ENCODE data around the gene NOS1AP.
"Not testable (repeated sequence)": the region's sequence is repeated elsewhere in the genome, so short reads cannot be mapped to it uniquely, and the experiment has no call there.

Gene NOS1AP

GRCh38 chr1:162166917-162167615 lies 97.6 kb downstream of the NOS1AP start:
- no peak for DNase-seq (ENCODE audit: low read depth in 3 of 3)

GRCh38 chr1:162168261-162168660 lies 98.8 kb downstream of the NOS1AP start:
- DNase-seq (ENCODE audit: low read depth in 3 of 3), result no peak

GRCh38 chr1:162169031-162169790 lies 99.7 kb downstream of the NOS1AP start:
- DNase-seq (ENCODE audit: low read depth in 3 of 3), result no peak

- DNase-seq (ENCODE audit: low read depth in 3 of 3), result no peak
Measured at GRCh38 chr1:162171111-162171510, 101.6 kb downstream of the NOS1AP start.

- no peak for DNase-seq (ENCODE audit: low read depth in 3 of 3)
Measured at GRCh38 chr1:162172311-162173102, 103.0 kb downstream of the NOS1AP start.

- DNase-seq (ENCODE audit: low read depth in 3 of 3), result not testable (repeated sequence)
Measured at GRCh38 chr1:162173607-162174006, 104.1 kb downstream of the NOS1AP start.

- DNase-seq (ENCODE audit: low read depth in 3 of 3), result not testable (repeated sequence)
Measured at GRCh38 chr1:162174027-162174426, 104.5 kb downstream of the NOS1AP start.

GRCh38 chr1:162175379-162176081 lies 106.0 kb downstream of the NOS1AP start:
- no peak for DNase-seq (ENCODE audit: low read depth in 3 of 3)

- no peak for DNase-seq (ENCODE audit: low read depth in 3 of 3)
Measured at GRCh38 chr1:162177126-162177525, 107.6 kb downstream of the NOS1AP start.

- DNase-seq (ENCODE audit: low read depth in 3 of 3), result no peak
Measured at GRCh38 chr1:162178432-162178831, 108.9 kb downstream of the NOS1AP start.

- no peak for DNase-seq (ENCODE audit: low read depth in 3 of 3)
Measured at GRCh38 chr1:162179121-162179520, 109.6 kb downstream of the NOS1AP start.

- no peak for DNase-seq (ENCODE audit: low read depth in 3 of 3)
Measured at GRCh38 chr1:162180813-162181212, 111.3 kb downstream of the NOS1AP start.

GRCh38 chr1:162182090-162182489 lies 112.6 kb downstream of the NOS1AP start:
- no peak for DNase-seq (ENCODE audit: low read depth in 3 of 3)

GRCh38 chr1:162185314-162186025 lies 116.0 kb downstream of the NOS1AP start:
- DNase-seq (ENCODE audit: low read depth in 3 of 3), result no peak

GRCh38 chr1:162186026-162186374 lies 116.5 kb downstream of the NOS1AP start:
- no peak for DNase-seq (ENCODE audit: low read depth in 3 of 3)

GRCh38 chr1:162186406-162186805 lies 116.9 kb downstream of the NOS1AP start:
- DNase-seq (ENCODE audit: low read depth in 3 of 3), result no peak

- no peak for DNase-seq (ENCODE audit: low read depth in 3 of 3)
Measured at GRCh38 chr1:162187687-162188276, 118.3 kb downstream of the NOS1AP start.

- no peak for DNase-seq (ENCODE audit: low read depth in 3 of 3)
Measured at GRCh38 chr1:162189345-162189744, 119.9 kb downstream of the NOS1AP start.

- DNase-seq (ENCODE audit: low read depth in 3 of 3), result no peak
Measured at GRCh38 chr1:162191396-162192305, 122.2 kb downstream of the NOS1AP start.

- DNase-seq (ENCODE audit: low read depth in 3 of 3), result no peak
Measured at GRCh38 chr1:162192306-162192678, 122.8 kb downstream of the NOS1AP start.
